ENCODE data around the gene FAM131A. TPM values are rescaled to one million over a fixed set of nuclear protein-coding genes. Genes with fewer than 3 reads are reported as not detected.

Gene FAM131A
- total RNA-seq, 5 donors from 2014 or later (not counting 1 experiment from before 2014, with no cell fraction given): 8.3 to 13.8 (median 11.9) TPM

GRCh38 chr3:184355261-184356040 lies 18.1 kb downstream of the FAM131A start:
- DNase-seq: no peak
- WGBS (ENCODE audit: insufficient coverage): 84% methylated on average over 17 of the region's 18 CpGs
- no peak for ATAC-seq (replicated peaks in 1 of 4)
- H3K4me1 ChIP-seq (ENCODE audit: control insufficient read depth in 1 of 2, extremely low read depth in 1 of 2, insufficient read depth in 2 of 2, low read length in 2 of 2): peaks cover 0 to 11% of the 10 kb centered on the region in 2 experiments
- Mint-ChIP-seq H3K4me1 (peaks cover under 1 to 8% (median 7%) of the 10 kb centered on the region in 3 donors), H3K27ac (no peak overlapping the region), H3K36me3 (no peaks in the 10 kb centered on the region), H3K9me3 (no peaks in the 10 kb centered on the region), H3K4me3 (no peak overlapping the region), H3K27me3 (no peaks in the 10 kb centered on the region)
- H3K36me3 ChIP-seq (ENCODE audit: control insufficient read depth in 2 of 2, extremely low read depth in 1 of 2, insufficient read depth in 1 of 2, low read length in 1 of 2): no peaks in the 10 kb centered on the region
- ChIA-PET CTCF (interaction anchor here (0.5 to 1.3 kb wide), 6 partner anchors 11 to 830 kb away, joined by 3 to 5 read pairs (median 4); no protein-coding TSS in a partner anchor), POLR2A (no interaction called here)
- no peak overlapping the region for H3K27ac ChIP-seq (ENCODE audit: low read length)
- no peaks in the 10 kb centered on the region for H3K9me3 ChIP-seq
- H3K4me3 ChIP-seq (ENCODE audit: control insufficient read depth in 1 of 2, extremely low read depth in 1 of 2, low read length in 1 of 2): no peak overlapping the region
- peaks cover 0 to 3% of the 10 kb centered on the region in 2 experiments for H3K27me3 ChIP-seq (replicated peaks in 1 of 2; ENCODE audit: control insufficient read depth in 2 of 2, extremely low read depth in 1 of 2, insufficient read depth in 2 of 2, low read length in 1 of 2)

- ATAC-seq (replicated peaks in 1 of 4): no peak
- Histone ChIP-seq H3K27me3 (replicated peaks in 1 of 2; ENCODE audit: control insufficient read depth in 2 of 2, extremely low read depth in 1 of 2, insufficient read depth in 2 of 2, low read length in 1 of 2) (peaks cover 0 to 3% of the 10 kb centered on the region in 2 experiments), H3K27ac (ENCODE audit: low read length) (no peak overlapping the region), H3K4me3 (ENCODE audit: control insufficient read depth in 1 of 2, extremely low read depth in 1 of 2, low read length in 1 of 2) (no peak overlapping the region), H3K36me3 (ENCODE audit: control insufficient read depth in 2 of 2, extremely low read depth in 1 of 2, insufficient read depth in 1 of 2, low read length in 1 of 2) (no peaks in the 10 kb centered on the region), H3K4me1 (ENCODE audit: control insufficient read depth in 1 of 2, extremely low read depth in 1 of 2, insufficient read depth in 2 of 2, low read length in 2 of 2) (peaks cover 0 to 24% of the 10 kb centered on the region in 2 experiments), H3K9me3 (no peaks in the 10 kb centered on the region)
- DNase-seq: no peak
- Mint-ChIP-seq H3K36me3 (no peaks in the 10 kb centered on the region), H3K4me3 (no peak overlapping the region), H3K4me1 (peaks cover 6 to 15% (median 10%) of the 10 kb centered on the region in 3 donors), H3K9me3 (no peaks in the 10 kb centered on the region), H3K27me3 (no peaks in the 10 kb centered on the region), H3K27ac (no peak overlapping the region)
- ChIA-PET POLR2A (no interaction called here), CTCF (interaction anchor here in 1 of 2 donors (0.6 kb wide), 1 partner anchor 92 kb away, joined by 3 read pairs; no protein-coding TSS in a partner anchor)
- WGBS (ENCODE audit: insufficient coverage): 87% methylated on average over 9 of the region's 24 CpGs
Measured at GRCh38 chr3:184357248-184358123, 20.1 kb downstream of the FAM131A start.

GRCh38 chr3:184358124-184358767 lies 20.8 kb downstream of the FAM131A start:
- ChIA-PET CTCF (interaction anchor here (0.6 kb wide), 2 partner anchors 13 to 93 kb away, joined by 3 read pairs; no protein-coding TSS in a partner anchor), POLR2A (no interaction called here)
- H3K27me3 ChIP-seq (replicated peaks in 1 of 2; ENCODE audit: control insufficient read depth in 2 of 2, extremely low read depth in 1 of 2, insufficient read depth in 2 of 2, low read length in 1 of 2): peaks cover 0 to 3% of the 10 kb centered on the region in 2 experiments
- no peaks in the 10 kb centered on the region for H3K27me3 Mint-ChIP-seq
- no peak overlapping the region for H3K27ac ChIP-seq (ENCODE audit: low read length)
- no peaks in the 10 kb centered on the region for H3K9me3 Mint-ChIP-seq
- no peak for ATAC-seq (replicated peaks in 1 of 4)
- no peak overlapping the region for H3K27ac Mint-ChIP-seq
- no peaks in the 10 kb centered on the region for H3K36me3 Mint-ChIP-seq
- H3K4me3 ChIP-seq (ENCODE audit: control insufficient read depth in 1 of 2, extremely low read depth in 1 of 2, low read length in 1 of 2): no peak overlapping the region
- H3K4me1 Mint-ChIP-seq: peaks cover 8 to 18% (median 11%) of the 10 kb centered on the region in 3 donors
- H3K4me1 ChIP-seq (ENCODE audit: control insufficient read depth in 1 of 2, extremely low read depth in 1 of 2, insufficient read depth in 2 of 2, low read length in 2 of 2): peaks cover 0 to 27% of the 10 kb centered on the region in 2 experiments
- no peaks in the 10 kb centered on the region for H3K36me3 ChIP-seq (ENCODE audit: control insufficient read depth in 2 of 2, extremely low read depth in 1 of 2, insufficient read depth in 1 of 2, low read length in 1 of 2)
- 94% methylated on average over 6 of the region's 12 CpGs for WGBS (ENCODE audit: insufficient coverage)
- H3K9me3 ChIP-seq: no peaks in the 10 kb centered on the region
- H3K4me3 Mint-ChIP-seq: no peak overlapping the region
- no peak for DNase-seq

- WGBS (ENCODE audit: insufficient coverage): 92% methylated on average over 9 of the region's 14 CpGs
Measured at GRCh38 chr3:184358921-184359350, 21.5 kb downstream of the FAM131A start.

GRCh38 chr3:184359610-184360009 lies 22.2 kb downstream of the FAM131A start:
- H3K4me3 ChIP-seq (ENCODE audit: control insufficient read depth in 1 of 2, extremely low read depth in 1 of 2, low read length in 1 of 2): no peak overlapping the region
- H3K27me3 Mint-ChIP-seq: no peaks in the 10 kb centered on the region
- H3K4me1 ChIP-seq (ENCODE audit: control insufficient read depth in 1 of 2, extremely low read depth in 1 of 2, insufficient read depth in 2 of 2, low read length in 2 of 2): peaks cover 4 to 30% of the 10 kb centered on the region in 2 experiments
- WGBS (ENCODE audit: insufficient coverage): 95% methylated on average over 7 of the region's 9 CpGs
- H3K4me1 Mint-ChIP-seq: peaks cover 17 to 31% (median 18%) of the 10 kb centered on the region in 3 donors
- DNase-seq (no peak), ATAC-seq (replicated peaks in 1 of 4) (no peak)
- H3K36me3 ChIP-seq (ENCODE audit: control insufficient read depth in 2 of 2, extremely low read depth in 1 of 2, insufficient read depth in 1 of 2, low read length in 1 of 2): no peaks in the 10 kb centered on the region
- no peak overlapping the region for H3K27ac ChIP-seq (ENCODE audit: low read length)
- H3K4me3 Mint-ChIP-seq: peak overlapping the region in 1 of 3 donors; percentile 80
- no peaks in the 10 kb centered on the region for H3K9me3 Mint-ChIP-seq
- ChIA-PET CTCF (no interaction called here), POLR2A (no interaction called here)
- H3K27me3 ChIP-seq (replicated peaks in 1 of 2; ENCODE audit: control insufficient read depth in 2 of 2, extremely low read depth in 1 of 2, insufficient read depth in 2 of 2, low read length in 1 of 2): no peaks in the 10 kb centered on the region
- no peaks in the 10 kb centered on the region for H3K9me3 ChIP-seq
- peaks cover 1% of the 10 kb centered on the region for H3K36me3 Mint-ChIP-seq
- H3K27ac Mint-ChIP-seq: no peak overlapping the region

More at GRCh38 chr3:184358921-184359350, 21.5 kb downstream of the FAM131A start:
- ATAC-seq (replicated peaks in 1 of 4): no peak
- no peaks in the 10 kb centered on the region for H3K36me3 Mint-ChIP-seq
- Histone ChIP-seq H3K4me1 (ENCODE audit: control insufficient read depth in 1 of 2, extremely low read depth in 1 of 2, insufficient read depth in 2 of 2, low read length in 2 of 2) (peaks cover 1 to 32% of the 10 kb centered on the region in 2 experiments), H3K4me3 (ENCODE audit: control insufficient read depth in 1 of 2, extremely low read depth in 1 of 2, low read length in 1 of 2) (no peak overlapping the region), H3K27me3 (replicated peaks in 1 of 2; ENCODE audit: control insufficient read depth in 2 of 2, extremely low read depth in 1 of 2, insufficient read depth in 2 of 2, low read length in 1 of 2) (no peaks in the 10 kb centered on the region), H3K36me3 (ENCODE audit: control insufficient read depth in 2 of 2, extremely low read depth in 1 of 2, insufficient read depth in 1 of 2, low read length in 1 of 2) (no peaks in the 10 kb centered on the region), H3K27ac (ENCODE audit: low read length) (no peak overlapping the region), H3K9me3 (no peaks in the 10 kb centered on the region)
- no peak for DNase-seq
- H3K27ac Mint-ChIP-seq: no peak overlapping the region
- H3K27me3 Mint-ChIP-seq: no peaks in the 10 kb centered on the region
- ChIA-PET POLR2A (no interaction called here), CTCF (interaction anchor here in 1 of 2 donors (0.6 kb wide), 1 partner anchor 12 kb away, joined by 3 read pairs; no protein-coding TSS in a partner anchor)
- no peaks in the 10 kb centered on the region for H3K9me3 Mint-ChIP-seq
- peaks cover 12 to 25% (median 15%) of the 10 kb centered on the region in 3 donors for H3K4me1 Mint-ChIP-seq
- H3K4me3 Mint-ChIP-seq: peak overlapping the region in 1 of 3 donors; percentile 43

All from T-cell (primary cell).